GM19099 (cell line): ENCODE results near the gene OGG1.

ENCODE experiments used
- POLR2A ChIP-seq: IDR thresholded peaks from 3 replicates; pipeline ENCODE4 v1.6.1; 2011; ENCODE audit warnings: low read depth; ENCODE audit not compliant: insufficient read length; ENCODE audit errors: extremely low read depth

OGG1 gene

DNA sequence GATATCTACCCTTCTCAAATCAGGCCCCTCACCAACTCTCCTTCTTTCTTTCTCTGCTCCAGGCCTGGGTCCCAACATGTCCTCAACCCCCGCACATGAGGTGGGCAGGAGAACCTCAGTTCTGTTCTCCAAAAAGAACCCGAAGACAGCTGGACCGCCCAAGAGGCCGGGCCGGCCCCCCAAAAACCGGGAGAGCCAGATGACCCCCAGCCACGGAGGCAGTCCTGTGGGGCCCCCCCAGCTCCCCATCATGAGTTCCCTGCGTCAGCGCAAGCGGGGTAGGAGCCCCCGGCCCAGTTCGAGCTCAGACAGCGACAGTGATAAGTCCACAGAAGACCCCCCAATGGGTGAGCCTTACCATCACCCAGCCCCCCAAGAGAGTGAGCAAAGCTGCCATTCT is 5.6 kb upstream of the OGG1 start:
- TF ChIP-seq POLR2A = no peak

DNA sequence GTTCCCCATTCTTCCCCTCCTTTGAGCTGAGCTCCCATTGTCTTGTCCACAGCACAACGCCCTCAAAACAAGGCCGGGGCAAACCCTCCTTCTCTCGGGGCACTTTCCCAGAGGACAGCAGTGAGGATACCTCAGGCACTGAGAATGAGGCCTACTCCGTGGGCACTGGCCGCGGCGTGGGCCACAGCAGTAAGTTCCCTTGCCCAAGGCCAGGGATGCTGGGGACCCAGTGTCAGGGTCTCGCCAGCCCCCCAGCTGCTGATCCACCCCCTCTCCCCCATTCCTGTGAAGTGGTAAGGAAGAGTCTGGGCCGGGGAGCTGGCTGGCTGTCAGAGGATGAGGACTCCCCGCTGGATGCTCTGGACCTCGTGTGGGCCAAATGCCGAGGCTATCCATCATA is 4.2 kb upstream of the OGG1 start:
- TF ChIP-seq POLR2A = no peak

DNA sequence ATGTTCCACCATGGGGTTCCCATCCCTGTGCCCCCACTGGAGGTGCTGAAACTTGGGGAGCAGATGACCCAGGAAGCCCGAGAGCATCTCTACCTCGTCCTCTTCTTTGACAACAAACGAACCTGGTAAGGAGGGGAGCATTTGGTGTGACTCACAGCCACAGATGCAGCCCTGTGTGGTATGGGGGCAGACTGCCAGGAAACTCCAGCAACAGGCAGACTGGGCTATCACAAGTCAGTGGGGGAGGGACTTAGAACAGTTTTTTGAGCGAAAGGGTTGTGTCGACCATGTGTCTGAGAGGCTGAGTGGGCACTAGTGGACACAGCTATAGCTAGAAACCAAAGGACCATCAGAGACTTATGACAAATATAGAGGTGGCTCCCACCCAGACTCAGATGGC is 3.4 kb upstream of the OGG1 start:
- TF ChIP-seq POLR2A = no peak

DNA sequence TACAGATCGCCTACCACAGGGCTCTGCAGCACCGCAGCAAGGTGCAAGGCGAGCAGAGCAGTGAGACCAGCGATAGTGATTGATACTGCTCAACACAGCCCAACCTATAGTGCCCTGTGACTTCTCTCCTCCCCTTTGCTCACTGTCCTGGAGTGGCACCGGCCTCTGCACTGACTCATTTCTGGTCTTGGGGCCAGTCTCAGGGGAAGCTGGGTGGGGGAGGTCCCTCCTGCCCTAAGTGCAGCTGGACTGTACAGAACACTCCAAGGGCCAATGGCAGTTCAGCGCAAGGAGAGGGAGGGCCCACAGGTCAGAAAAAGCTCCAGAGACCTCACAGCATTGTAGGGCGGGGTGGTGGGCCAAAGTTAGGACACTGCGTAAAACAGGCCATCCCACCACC is 2.5 kb upstream of the OGG1 start:
- TF ChIP-seq POLR2A = no peak

DNA sequence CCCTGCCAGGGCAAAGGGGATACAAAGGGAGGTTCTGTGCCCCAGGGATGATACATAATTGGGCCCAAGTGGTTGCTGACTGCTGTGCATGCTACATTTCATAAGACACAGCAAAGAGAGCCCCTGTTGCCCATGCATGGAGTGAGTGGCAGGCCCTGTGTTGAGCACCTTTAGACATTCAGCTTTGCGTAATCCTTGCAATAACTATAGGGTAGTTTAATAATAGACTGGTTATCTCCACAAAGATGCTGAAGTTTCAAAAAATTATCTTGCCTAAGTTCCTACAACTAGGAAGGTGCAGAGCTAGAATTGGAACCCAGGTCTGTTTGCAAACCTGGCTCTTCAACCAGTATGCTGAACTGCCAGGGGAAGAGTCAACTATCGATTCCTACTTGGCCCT is 1.7 kb upstream of the OGG1 start:
- TF ChIP-seq POLR2A = no peak

DNA sequence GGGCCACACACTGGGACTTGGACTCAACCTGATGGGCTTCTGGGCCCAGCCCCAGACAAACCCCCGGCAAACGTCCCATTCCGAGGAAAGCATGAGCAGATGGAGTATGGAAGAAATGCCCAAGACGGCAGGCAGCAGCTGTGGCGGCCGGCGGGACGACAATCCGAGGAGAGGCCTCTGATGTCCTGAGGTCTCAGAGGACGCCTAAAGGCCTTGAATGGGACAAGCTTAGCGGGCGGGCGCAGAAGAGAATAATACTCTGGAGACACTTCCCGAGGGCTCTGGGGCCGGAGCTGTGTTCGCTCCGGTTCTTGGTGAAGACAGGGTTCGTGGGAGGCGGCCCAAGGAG is 482 bp upstream of the OGG1 start:
- TF ChIP-seq POLR2A = no peak

DNA sequence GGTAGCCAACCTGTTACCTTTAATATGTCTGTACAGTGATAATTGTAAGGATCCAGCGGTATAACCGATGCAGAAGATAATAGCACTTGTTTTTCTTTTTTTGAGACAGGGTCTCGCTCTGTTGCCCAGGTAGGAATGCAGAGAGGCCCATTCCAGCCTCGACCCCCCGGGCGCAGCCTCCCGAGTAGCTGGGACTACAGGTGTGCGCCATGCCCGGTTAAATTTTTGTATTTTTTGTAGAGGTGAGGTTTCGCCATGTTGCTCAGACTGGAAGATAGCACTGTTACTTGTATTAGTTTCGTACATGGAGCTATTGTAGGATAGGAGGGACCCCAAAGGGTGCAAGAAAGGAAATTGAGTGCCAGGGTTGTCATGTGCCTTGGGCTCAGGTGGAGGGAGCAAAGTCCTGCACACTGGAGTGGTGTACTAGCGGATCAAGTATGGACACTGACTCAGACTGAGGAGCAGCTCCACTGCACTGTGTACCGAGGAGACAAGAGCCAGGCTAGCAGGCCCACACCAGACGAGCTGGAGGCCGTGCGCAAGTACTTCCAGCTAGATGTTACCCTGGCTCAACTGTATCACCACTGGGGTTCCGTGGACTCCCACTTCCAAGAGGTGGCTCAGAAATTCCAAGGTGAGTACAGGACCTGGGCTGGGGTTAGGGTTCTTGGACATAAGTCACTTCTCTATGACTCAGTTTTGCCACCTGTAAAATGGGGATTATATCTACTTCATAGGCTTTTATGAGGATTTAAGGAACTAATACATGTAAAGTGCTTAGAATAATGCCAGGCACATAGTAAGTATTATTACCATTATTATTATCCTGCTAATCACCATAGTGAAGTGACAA is 1.0 kb downstream of the OGG1 start:
- TF ChIP-seq POLR2A = no peak

DNA sequence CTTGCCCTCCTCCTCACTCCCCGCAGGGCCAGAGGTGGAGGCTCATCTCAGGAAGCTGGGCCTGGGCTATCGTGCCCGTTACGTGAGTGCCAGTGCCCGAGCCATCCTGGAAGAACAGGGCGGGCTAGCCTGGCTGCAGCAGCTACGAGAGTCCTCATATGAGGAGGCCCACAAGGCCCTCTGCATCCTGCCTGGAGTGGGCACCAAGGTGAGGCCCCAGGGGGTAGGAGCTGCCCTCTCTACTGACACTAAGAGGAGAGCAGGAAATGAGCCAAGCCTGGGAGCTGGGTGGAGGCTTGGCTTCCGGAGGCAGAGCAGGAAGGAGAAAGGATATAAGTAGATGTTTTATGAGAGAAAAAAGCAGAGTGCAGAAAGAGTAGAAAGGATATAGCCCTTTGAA is 4.9 kb downstream of the OGG1 start:
- TF ChIP-seq POLR2A = no peak

DNA sequence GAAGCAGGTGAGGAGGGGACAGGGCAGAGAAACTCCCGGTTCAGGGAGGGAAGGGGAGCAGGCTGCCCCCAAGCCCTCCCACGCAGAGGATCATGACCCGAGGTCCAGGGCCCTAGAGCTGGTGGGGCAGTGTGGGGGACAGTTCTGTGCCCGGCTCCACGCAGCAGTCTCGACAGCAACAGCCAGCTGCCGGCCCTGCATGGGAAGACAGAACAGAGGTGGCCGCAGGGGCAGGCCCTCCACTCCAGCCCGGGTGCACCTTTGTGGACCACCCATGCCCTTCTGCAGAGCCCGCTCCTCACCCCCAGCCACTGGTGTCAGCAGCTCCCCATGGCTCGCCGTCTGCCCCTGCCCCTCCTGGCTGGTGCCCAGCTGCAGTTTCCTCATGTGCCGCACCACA is 7.7 kb downstream of the OGG1 start:
- no peak for TF ChIP-seq POLR2A

DNA sequence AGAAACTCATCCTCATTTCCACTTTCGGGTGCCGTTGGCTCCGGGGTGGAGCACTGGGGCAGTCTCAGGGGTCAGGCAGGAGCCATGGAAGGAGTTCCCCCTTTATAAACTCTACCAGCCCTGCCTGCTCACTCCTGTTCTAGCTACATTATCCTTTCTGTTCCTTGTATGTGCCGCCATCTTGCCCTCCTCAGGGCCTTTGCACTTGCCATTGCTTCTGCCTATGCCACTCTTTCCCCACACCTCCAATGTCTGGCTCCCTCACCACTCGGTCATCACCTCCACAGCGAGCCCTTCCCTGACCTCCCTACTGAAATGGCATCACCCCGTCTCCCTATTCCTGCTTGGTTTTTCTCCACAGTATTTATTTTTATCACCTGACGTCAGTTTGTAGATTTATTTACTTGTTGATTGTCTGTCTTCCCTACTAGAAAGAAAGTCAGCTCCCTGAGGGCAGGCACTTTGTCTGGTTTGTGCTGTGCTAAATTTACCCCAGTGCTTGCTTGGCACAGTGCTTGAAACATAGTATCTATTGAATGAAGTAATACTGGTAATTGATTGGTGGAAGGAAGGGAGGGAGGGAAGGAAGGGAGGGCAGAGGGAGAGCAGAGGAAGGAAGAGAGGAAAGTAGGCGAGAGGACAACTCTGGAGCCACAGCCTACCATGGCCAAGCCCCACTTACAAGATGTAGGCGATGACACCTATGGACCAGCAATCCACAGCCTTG is 11.2 kb downstream of the OGG1 start:
- TF ChIP-seq POLR2A = no peak

DNA sequence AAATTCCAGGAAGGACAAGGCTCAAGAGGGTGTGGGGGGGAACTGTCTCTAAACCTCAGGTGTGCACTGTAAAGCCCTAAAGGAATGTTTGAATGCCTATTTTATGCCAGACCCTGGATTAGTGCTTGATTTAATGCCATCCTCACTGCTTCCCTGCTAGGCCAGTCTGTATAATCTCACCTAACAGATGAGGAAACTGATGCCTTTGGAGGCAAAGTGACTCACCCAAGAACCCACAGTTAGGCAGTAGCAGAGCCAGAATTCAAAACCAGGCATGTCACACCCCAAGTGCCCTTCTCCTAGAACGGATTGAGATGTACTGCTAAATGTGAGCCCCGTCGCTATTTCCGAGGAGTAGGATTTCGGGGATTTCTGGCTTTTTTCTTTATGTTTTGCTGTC is 12.2 kb downstream of the OGG1 start:
- TF ChIP-seq POLR2A = no peak

DNA sequence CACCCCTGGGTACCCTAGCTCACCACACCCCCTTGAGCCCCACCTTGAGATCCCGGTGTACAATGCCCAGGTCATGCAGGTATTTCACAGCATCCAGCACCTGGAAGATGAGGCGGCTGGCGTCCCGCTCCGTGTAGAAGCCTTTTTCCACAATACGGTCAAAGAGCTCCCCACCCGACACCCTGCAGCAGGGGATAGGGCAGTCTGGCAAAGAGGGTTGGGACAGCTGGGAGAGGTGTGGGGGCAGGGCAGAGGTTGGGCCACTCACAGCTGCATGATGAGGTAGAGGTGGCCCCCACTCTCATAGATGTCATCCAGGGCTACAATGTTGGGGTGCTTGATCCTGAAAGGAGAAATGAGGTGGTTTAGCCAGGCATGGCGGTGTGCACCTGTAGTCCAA is 13.1 kb downstream of the OGG1 start:
- TF ChIP-seq POLR2A = no peak

DNA sequence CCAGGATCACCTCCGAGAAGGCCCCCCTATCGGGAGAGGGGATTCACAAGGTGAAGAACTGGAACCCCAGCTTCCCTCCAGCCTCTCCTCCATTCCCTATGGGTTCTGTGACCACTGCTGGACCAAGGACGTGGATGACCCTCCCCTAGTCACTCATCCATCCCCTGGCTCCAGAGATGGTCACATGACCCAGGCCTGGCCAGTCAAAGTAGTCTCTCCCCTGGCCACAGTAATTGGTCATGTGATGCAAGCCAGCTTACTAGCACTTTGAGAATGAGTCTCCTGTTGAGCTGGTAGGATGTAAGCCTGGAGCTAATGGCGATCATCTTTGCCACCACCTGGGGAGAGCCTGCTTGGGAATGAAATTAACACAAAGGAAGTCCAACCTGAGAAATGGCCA is 16.1 kb downstream of the OGG1 start:
- TF ChIP-seq POLR2A = no peak

DNA sequence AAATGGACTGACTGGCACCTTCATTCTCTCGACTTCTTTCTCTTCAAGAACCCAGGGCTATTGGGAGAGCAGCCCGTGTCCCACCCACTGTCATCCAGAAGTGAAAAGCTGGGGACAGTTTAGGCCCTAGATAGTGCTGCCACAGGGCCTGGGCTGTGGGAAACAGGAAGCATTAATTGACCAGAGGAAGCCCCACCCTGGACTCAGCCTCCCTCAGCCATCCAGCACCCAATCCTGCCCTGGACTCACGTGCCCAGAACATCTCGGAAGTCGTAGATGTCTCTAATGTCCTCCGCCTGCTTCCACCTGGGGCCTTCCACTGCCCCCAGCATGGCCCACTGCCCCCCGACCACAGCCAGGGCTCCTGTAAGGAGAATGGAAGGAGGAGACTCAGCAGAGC is 17.7 kb downstream of the OGG1 start:
- TF ChIP-seq POLR2A = no peak

DNA sequence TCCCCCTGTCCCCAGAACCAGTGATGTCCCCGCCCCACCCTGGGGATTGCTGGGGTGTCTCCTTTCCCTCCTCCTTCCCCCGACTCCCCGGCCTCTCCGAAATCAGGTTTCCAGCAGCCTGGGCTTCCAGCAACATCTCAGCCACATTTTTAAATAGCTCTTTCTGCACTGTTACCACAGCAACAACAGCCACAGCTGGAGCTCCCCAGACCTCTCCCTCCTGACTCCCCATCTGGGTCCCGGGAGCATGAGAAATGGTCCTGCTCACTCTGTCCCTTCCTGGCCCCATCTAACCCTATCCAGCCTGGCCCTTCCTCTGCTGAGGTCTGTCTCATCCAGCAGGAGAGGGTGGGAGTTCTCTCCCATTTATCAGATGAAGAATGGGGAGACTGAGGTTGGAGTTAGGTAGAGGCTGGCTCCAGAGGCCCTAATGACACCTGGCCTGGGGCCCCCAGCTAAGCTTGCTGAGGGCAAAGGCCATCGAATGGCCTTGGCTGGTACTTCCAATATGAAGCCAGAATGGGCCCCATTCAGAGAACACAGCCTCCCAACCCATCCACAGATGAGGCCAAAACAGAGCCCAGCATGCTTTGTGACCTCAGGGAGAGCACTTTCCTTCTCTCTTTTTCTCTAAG is 18.5 kb downstream of the OGG1 start:
- no peak for TF ChIP-seq POLR2A

DNA sequence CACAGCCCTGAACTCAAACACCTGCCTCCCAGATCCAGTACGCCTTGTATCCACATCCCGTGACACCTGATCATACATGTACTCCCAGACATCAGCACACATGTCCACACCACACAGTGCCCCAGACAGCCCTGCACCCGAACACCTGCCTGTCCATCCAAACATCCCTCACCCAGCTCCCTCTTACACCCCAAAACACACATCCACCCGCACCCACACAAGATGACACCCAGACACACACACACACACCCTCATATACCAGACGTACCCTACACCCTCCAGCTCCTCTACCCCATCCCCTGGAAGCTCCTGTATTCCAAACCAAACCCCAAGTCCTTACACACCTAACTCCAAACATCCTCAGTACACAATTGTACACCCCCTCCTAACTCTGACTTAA is 19.3 kb downstream of the OGG1 start:
- no peak for TF ChIP-seq POLR2A
